Lower leg skin (tissue), 4 donors: ENCODE data around the gene HDAC9. TPM values are rescaled to one million over a fixed set of nuclear protein-coding genes. Genes with fewer than 3 reads are reported as not detected.

Experiments
- DNase-seq, 2 donors: peaks; one replicate each; pipeline ENCODE4 v3.0.0-alpha.2; 2019; ENCODE audit warnings: low spot score in 2 of 2
- H3K4me3 ChIP-seq: fragments of 200-600 bp; sonication (generic); 2 replicates; pipeline ENCODE4 v1.5.1; 2017; ENCODE audit warnings: mild to moderate bottlenecking, low read depth; ENCODE audit not compliant: poor library complexity, severe bottlenecking
- CTCF ChIP-seq, 3 donors: fragments of 450-650 bp; IDR thresholded peaks; one replicate each; pipeline ENCODE4 v1.5.1; 2016; ENCODE audit warnings: antibody characterized with exemption in 3 of 3, mild to moderate bottlenecking in 3 of 3, moderate library complexity in 2 of 3
- POLR2A ChIP-seq, 2 donors: fragments of 450-650 bp; IDR thresholded peaks; one replicate each; pipeline ENCODE4 v1.6.1; 2016 to 2017; ENCODE audit warnings: antibody characterized with exemption in 2 of 2, mild to moderate bottlenecking in 1 of 2, moderate library complexity in 1 of 2
- WGBS, 2 donors: methylation state at CpG; one replicate each; pipeline ENCODE4 v1.1.5; 2018; 5-methylcytosine and 5-hydroxymethylcytosine counted together
- intact Hi-C: fragments of 100-400 bp; cut with DNase I; formaldehyde crosslinking; loops from one replicate; pipeline ENCODE4 v1.15.0; 2023; ENCODE audit warnings: low total_unique reads
- total RNA-seq, 4 donors: library from RNA; depleted of rRNA; stranded (reverse); fragments of >200 nt; gene quantifications; one replicate each; pipeline ENCODE4 v1.1.0, GENCODE V29; 2016

The HDAC9 gene
- total RNA-seq, 4 donors from 2014 or later = 3.1 to 5.5 (median 4.7) TPM

GRCh38 chr7:18828994-18829857 lies 333.7 kb downstream of the HDAC9 start:
- intact Hi-C loops = no loop called here
- TF ChIP-seq POLR2A (IDR thresholded peaks at IDR 0.05) (no peak), CTCF (IDR thresholded peaks at IDR 0.05) (no peak)
- WGBS, 2 donors = 44 to 52% methylated on average over 11 of the region's 11 CpGs
- H3K4me3 ChIP-seq = no peak overlapping the region
- DNase-seq = no peak

GRCh38 chr7:18829858-18830285 lies 334.3 kb downstream of the HDAC9 start:
- DNase-seq = peak in 1 of 2 donors; percentile 61
- TF ChIP-seq POLR2A (IDR thresholded peaks at IDR 0.05) (no peak), CTCF (IDR thresholded peaks at IDR 0.05) (no peak)
- 18 to 19% methylated on average over 3 of the region's 3 CpGs for WGBS, 2 donors
- H3K4me3 ChIP-seq = no peak overlapping the region
- intact Hi-C loops = no loop called here

GRCh38 chr7:18831419-18831818 lies 335.9 kb downstream of the HDAC9 start:
- TF ChIP-seq CTCF (IDR thresholded peaks at IDR 0.05) (no peak), POLR2A (IDR thresholded peaks at IDR 0.05) (no peak)
- intact Hi-C loops = no loop called here
- no peak overlapping the region for H3K4me3 ChIP-seq
- DNase-seq = no peak
- 30 to 35% methylated on average over 4 of the region's 4 CpGs for WGBS, 2 donors

- H3K4me3 ChIP-seq = no peak overlapping the region
- intact Hi-C loops = no loop called here
- TF ChIP-seq CTCF (IDR thresholded peaks at IDR 0.05) = no peak
- TF ChIP-seq POLR2A (IDR thresholded peaks at IDR 0.05) = no peak
- no peak for DNase-seq
- WGBS, 2 donors = 44 to 58% methylated on average over 2 of the region's 2 CpGs
Measured at GRCh38 chr7:18831943-18832342, 336.4 kb downstream of the HDAC9 start.

GRCh38 chr7:18834577-18834976 lies 339.0 kb downstream of the HDAC9 start:
- WGBS, 2 donors = 65 to 67% methylated on average over 8 of the region's 8 CpGs
- H3K4me3 ChIP-seq = no peak overlapping the region
- DNase-seq = no peak
- TF ChIP-seq CTCF (IDR thresholded peaks at IDR 0.05) = no peak
- no peak for TF ChIP-seq POLR2A (IDR thresholded peaks at IDR 0.05)
- intact Hi-C loops = no loop called here
